Activated naive CD4-positive, alpha-beta T cell treated with anti-CD3 and anti-CD28 coated beads, Interleukin-2, amount 50 U/mL, for 24 hours (primary cell): ENCODE data around the gene COL21A1.

ENCODE experiments used
- H3K27ac Mint-ChIP-seq: one replicate; pipeline ENCODE4 v1.8.0; 2021; ENCODE audit warnings: mild to moderate bottlenecking, mixed read lengths
- H3K27me3 Mint-ChIP-seq: one replicate; pipeline ENCODE4 v1.8.0; 2021; ENCODE audit warnings: mixed read lengths
- H3K36me3 Mint-ChIP-seq: one replicate; pipeline ENCODE4 v1.8.0; 2021; ENCODE audit warnings: mixed read lengths
- H3K4me1 Mint-ChIP-seq: one replicate; pipeline ENCODE4 v1.8.0; 2021; ENCODE audit warnings: mixed read lengths
- H3K4me3 Mint-ChIP-seq: one replicate; pipeline ENCODE4 v1.8.0; 2021; ENCODE audit warnings: mild to moderate bottlenecking, mixed read lengths
- H3K9me3 Mint-ChIP-seq: one replicate; pipeline ENCODE4 v1.8.0; 2021; ENCODE audit warnings: mixed read lengths

The COL21A1 gene

DNA sequence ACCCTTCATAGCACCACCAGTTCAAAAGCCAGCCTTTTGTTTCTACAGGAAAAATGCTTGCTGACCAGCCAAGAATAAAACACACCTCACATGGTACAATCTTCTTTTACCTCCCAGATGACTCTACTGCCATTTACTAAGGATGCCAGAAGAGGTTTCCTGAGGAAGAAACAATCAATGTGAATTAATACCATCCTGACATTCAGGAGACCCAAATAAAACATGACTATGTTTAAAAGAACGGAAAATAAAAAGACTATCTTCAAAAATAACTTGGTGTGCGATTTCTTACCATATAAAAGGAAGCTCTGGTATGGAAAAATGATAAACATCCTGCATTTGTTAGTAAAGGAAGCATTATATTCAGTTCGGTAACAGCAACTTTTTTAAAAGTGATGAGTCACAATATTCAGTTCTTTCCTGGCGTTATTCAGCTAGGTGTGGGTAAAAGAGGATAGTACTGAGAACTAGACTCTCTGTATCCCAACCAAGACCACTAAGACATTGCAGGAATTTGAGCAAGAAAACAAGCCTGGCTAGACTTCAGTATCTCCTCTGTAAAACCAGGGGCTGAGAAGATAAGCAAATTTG lies 16.3 kb downstream of the COL21A1 start:
- H3K4me1 Mint-ChIP-seq, result no peaks in the 10 kb centered on the region
- H3K9me3 Mint-ChIP-seq, result no peaks in the 10 kb centered on the region
- no peak overlapping the region for H3K4me3 Mint-ChIP-seq
- no peaks in the 10 kb centered on the region for H3K36me3 Mint-ChIP-seq
- no peaks in the 10 kb centered on the region for H3K27me3 Mint-ChIP-seq
- H3K27ac Mint-ChIP-seq, result no peak overlapping the region

DNA sequence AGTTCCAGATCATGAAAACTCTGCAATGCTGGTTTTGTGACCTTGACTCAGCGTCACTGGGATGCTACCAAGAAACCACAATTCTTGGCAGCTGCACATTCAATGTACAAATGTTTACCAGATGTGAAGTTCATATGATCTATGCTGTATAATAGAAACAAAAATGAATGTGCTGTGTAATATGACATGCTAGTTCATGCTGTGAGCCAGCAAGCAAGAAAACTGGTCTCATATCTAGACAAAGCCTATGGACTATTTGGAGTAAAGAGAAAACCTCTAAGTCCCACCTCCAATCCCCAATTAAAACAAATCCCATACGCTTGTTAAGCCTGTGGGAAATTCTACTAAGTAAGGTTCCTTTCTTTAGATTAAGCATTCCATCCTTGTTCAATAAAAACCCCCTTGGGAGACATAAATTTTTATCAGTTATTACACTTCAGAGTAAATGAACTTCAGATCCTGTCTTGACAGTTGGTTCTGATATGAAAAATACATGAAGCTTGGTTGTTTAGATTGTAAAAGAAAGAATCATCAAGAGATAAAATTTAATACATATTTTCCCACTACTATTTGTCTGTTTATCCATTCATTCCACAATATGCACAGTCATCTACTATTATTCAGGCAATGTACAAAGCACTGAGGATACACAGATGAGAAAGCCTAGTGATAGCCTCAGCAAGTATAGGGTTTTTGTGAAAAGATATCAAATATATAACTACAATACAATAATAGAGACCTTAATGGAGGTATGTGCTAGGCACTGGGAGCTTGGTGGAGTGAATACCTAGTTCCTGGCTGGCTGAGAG lies 20.1 kb downstream of the COL21A1 start:
- Mint-ChIP-seq H3K9me3 (no peaks in the 10 kb centered on the region), H3K27me3 (no peaks in the 10 kb centered on the region), H3K36me3 (no peaks in the 10 kb centered on the region), H3K4me3 (no peak overlapping the region), H3K4me1 (no peaks in the 10 kb centered on the region), H3K27ac (no peak overlapping the region)

DNA sequence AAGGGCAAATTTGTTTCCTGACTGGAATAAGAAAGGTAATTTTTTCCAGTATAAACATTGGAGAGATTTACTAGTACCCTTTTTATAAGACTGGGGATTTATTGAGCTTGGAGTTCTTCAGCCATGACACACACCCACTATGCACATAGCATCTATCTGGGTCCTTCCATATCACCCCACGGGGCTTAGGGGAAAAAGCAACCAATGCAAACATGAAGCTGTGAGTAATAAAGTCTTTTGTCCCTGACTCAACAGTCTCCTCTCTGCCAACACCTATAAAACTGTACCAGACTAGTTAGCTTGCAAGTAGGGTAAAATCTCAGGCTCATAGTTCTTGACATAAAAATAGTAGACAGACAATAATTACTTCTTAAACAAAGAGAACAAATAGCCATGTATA lies 23.4 kb downstream of the COL21A1 start:
- Mint-ChIP-seq H3K4me3 (no peak overlapping the region), H3K27ac (no peak overlapping the region)

DNA sequence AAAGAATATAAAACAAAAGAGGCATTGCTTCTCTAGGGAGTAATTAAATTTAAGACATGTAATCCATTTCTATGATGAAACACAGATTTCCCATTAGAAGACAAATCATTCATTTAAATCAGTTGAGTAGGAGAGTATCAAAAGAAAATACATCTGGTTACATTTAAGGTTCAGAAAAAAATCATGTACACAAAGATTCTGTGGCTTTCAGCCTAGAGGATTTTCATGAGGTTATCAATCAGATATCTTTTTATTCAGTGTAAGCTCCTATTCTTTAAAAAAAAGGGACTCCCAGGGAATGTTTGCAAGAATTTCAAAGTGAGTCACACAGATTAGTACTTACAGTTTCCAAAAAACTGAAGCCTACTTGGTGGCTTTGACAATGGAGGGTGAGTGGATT lies 24.9 kb downstream of the COL21A1 start:
- Mint-ChIP-seq H3K27ac (no peak overlapping the region), H3K27me3 (no peaks in the 10 kb centered on the region), H3K4me3 (no peak overlapping the region), H3K36me3 (no peaks in the 10 kb centered on the region), H3K9me3 (no peaks in the 10 kb centered on the region), H3K4me1 (no peaks in the 10 kb centered on the region)

More for the DNA sequence above, 23.4 kb downstream of the COL21A1 start:
- no peaks in the 10 kb centered on the region for H3K9me3 Mint-ChIP-seq
- no peaks in the 10 kb centered on the region for H3K4me1 Mint-ChIP-seq
- H3K27me3 Mint-ChIP-seq, result no peaks in the 10 kb centered on the region
- no peaks in the 10 kb centered on the region for H3K36me3 Mint-ChIP-seq

DNA sequence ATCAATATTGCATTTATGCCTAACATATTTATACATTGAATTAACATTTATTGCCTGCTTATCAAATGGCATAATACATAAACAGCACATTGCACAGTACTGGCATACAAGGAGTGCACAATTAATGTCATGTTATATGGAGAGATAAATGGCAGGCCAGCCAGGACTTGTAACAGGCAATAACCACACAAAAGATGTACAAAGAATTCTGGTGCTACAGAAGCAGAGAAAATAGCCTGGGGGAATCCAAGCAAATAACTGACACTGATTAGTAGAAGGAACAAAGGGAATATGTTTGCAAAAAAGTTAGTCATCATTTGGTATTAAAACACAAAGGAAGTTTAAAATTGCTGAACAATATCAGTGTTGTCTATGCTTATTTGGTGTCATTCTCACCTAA lies 27.3 kb downstream of the COL21A1 start:
- Mint-ChIP-seq H3K27ac (no peak overlapping the region), H3K36me3 (no peaks in the 10 kb centered on the region), H3K9me3 (no peaks in the 10 kb centered on the region), H3K27me3 (no peaks in the 10 kb centered on the region), H3K4me1 (no peaks in the 10 kb centered on the region), H3K4me3 (no peak overlapping the region)

DNA sequence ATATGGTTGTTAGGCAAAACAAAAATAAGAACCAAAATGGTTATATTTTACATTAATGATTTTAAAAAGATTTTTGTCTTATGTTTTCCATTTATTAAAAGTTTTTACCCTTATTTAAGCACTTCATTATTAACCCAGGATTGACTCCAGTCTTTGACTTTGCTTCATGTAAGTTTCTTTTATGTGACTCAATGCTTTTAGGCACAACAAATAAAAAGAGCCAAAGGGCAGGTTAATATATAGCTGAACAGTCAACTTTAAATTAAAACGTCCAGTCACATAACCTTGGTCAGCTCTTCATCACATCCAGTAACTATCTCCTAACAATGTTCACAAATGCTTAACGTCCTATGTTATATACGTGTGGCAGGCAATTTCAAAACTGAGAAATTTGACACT lies 32.7 kb downstream of the COL21A1 start:
- peaks cover 5% of the 10 kb centered on the region for H3K9me3 Mint-ChIP-seq
- H3K4me3 Mint-ChIP-seq, result no peak overlapping the region
- H3K36me3 Mint-ChIP-seq, result no peaks in the 10 kb centered on the region
- no peaks in the 10 kb centered on the region for H3K4me1 Mint-ChIP-seq
- H3K27ac Mint-ChIP-seq, result no peak overlapping the region
- H3K27me3 Mint-ChIP-seq, result no peaks in the 10 kb centered on the region

DNA sequence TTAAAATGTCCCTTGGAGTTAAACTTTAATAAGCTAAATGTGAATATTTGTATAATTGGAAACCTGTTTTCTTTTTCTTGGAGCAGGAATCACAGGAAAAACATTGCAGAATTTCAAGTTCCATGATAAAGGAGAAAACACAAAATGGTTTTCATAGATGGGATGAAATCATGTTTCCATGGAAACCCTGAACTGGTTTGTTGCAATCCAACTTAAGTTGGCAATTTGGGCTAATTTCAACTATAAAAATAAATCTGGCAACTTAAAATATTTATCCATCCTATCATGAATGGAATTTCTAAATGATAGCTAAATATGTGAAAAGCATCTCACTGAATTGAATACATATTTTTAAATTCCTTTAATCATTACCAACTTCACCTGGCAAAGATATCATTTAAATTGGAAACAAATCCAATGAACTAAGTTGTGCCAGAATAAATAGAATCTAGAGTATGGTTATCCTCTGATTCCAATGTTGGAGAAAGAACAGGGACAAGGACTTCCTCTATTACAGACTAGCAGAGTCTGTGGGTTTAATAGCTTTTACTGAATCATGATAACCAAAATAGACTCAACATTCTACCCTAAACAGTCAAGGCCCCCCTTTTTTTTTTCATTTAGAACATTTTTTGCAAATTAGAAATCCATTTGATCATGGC lies 33.2 kb downstream of the COL21A1 start:
- no peak overlapping the region for H3K27ac Mint-ChIP-seq
- no peak overlapping the region for H3K4me3 Mint-ChIP-seq
- H3K36me3 Mint-ChIP-seq, result no peaks in the 10 kb centered on the region
- H3K27me3 Mint-ChIP-seq, result no peaks in the 10 kb centered on the region
- H3K4me1 Mint-ChIP-seq, result no peaks in the 10 kb centered on the region
- H3K9me3 Mint-ChIP-seq, result peaks cover 5% of the 10 kb centered on the region

DNA sequence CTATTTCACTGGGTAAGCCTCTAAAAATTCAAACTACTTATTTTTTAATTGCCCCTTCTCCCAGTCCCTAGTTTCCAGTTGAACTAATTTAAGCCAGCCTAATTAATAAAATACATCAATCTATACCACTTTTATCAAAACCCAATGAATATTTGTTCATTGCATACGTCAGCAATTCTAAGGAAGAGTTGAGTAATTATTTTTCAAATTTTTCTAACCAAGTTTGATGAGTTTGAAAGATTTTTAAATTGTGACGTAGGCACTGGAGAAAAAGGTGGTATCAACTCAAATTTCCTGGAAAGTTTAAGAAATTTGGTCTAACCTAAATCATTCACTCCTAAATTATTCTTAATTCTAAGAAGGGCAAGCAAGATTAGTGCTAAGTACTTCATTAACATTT lies 35.7 kb downstream of the COL21A1 start:
- H3K4me1 Mint-ChIP-seq, result no peaks in the 10 kb centered on the region
- peaks cover 5% of the 10 kb centered on the region for H3K9me3 Mint-ChIP-seq
- H3K4me3 Mint-ChIP-seq, result no peak overlapping the region
- no peaks in the 10 kb centered on the region for H3K36me3 Mint-ChIP-seq
- no peak overlapping the region for H3K27ac Mint-ChIP-seq
- H3K27me3 Mint-ChIP-seq, result no peaks in the 10 kb centered on the region

- Mint-ChIP-seq H3K9me3 (peaks cover 11% of the 10 kb centered on the region), H3K4me1 (no peaks in the 10 kb centered on the region), H3K27ac (no peak overlapping the region), H3K36me3 (no peaks in the 10 kb centered on the region), H3K4me3 (no peak overlapping the region), H3K27me3 (no peaks in the 10 kb centered on the region)
These were observed 43.2 kb downstream of the COL21A1 start for GRCh38 chr6:56204134-56204533.

DNA sequence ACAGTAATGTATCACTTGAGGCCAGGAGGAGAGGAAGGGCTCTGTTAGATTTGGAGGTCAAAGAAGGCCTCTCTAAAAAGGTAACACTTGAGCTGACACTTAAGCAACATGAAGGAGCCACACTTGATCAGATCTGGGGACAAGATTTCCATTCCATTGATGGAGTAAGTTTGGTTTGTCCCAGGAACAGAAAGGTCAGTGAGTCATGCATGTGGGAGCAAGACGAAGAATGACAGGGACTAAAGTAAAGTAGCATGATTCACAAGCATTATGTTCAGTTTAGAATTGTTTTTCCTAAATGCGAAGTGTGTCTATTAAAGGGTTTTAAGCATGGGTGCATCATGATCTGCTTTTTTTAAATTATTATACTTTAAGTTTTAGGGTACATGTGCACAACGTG lies 47.4 kb downstream of the COL21A1 start:
- Mint-ChIP-seq H3K27ac (no peak overlapping the region), H3K27me3 (no peaks in the 10 kb centered on the region), H3K4me3 (no peak overlapping the region), H3K4me1 (no peaks in the 10 kb centered on the region), H3K36me3 (no peaks in the 10 kb centered on the region), H3K9me3 (peaks cover 24% of the 10 kb centered on the region)

GRCh38 chr6:56193846-56194245 lies 53.5 kb downstream of the COL21A1 start:
- no peak overlapping the region for H3K27ac Mint-ChIP-seq
- no peak overlapping the region for H3K4me3 Mint-ChIP-seq
- no peaks in the 10 kb centered on the region for H3K36me3 Mint-ChIP-seq
- H3K9me3 Mint-ChIP-seq, result peaks cover 25% of the 10 kb centered on the region
- H3K27me3 Mint-ChIP-seq, result no peaks in the 10 kb centered on the region
- no peaks in the 10 kb centered on the region for H3K4me1 Mint-ChIP-seq

DNA sequence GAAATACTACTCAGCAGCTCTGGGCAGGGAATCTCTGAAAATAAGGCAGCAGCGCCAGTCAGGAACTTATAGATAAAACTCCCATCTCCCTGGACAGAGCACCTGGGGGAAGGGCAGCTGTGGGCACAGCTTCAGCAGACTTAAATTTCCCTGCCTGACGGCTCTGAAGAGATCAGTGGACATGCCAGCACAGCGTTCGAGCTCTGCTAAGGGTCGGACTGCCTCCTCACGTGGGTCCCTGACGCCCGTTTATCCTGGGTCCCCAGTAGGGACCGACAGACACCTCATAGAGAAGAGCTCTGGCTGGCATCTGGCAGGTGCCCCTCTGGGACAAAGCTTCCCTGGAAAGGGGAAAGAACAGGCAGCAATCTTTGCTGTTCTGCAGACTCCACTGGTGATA lies 59.0 kb downstream of the COL21A1 start:
- peaks cover 12% of the 10 kb centered on the region for H3K9me3 Mint-ChIP-seq
- H3K4me1 Mint-ChIP-seq, result no peaks in the 10 kb centered on the region
- H3K4me3 Mint-ChIP-seq, result no peak overlapping the region

GRCh38 chr6:56187686-56188085 lies 59.7 kb downstream of the COL21A1 start:
- no peaks in the 10 kb centered on the region for H3K4me1 Mint-ChIP-seq
- H3K9me3 Mint-ChIP-seq, result peaks cover 12% of the 10 kb centered on the region
- no peak overlapping the region for H3K27ac Mint-ChIP-seq
- H3K27me3 Mint-ChIP-seq, result no peaks in the 10 kb centered on the region
- no peaks in the 10 kb centered on the region for H3K36me3 Mint-ChIP-seq
- H3K4me3 Mint-ChIP-seq, result no peak overlapping the region

More for the DNA sequence above, 59.0 kb downstream of the COL21A1 start:
- Mint-ChIP-seq H3K36me3 (no peaks in the 10 kb centered on the region), H3K27me3 (no peaks in the 10 kb centered on the region), H3K27ac (no peak overlapping the region)

- no peaks in the 10 kb centered on the region for H3K4me1 Mint-ChIP-seq
- H3K27me3 Mint-ChIP-seq, result no peaks in the 10 kb centered on the region
- peaks cover 16% of the 10 kb centered on the region for H3K9me3 Mint-ChIP-seq
- H3K4me3 Mint-ChIP-seq, result no peak overlapping the region
- H3K27ac Mint-ChIP-seq, result no peak overlapping the region
- H3K36me3 Mint-ChIP-seq, result peaks cover 1% of the 10 kb centered on the region
These were observed 70.6 kb downstream of the COL21A1 start for GRCh38 chr6:56176741-56177140.

DNA sequence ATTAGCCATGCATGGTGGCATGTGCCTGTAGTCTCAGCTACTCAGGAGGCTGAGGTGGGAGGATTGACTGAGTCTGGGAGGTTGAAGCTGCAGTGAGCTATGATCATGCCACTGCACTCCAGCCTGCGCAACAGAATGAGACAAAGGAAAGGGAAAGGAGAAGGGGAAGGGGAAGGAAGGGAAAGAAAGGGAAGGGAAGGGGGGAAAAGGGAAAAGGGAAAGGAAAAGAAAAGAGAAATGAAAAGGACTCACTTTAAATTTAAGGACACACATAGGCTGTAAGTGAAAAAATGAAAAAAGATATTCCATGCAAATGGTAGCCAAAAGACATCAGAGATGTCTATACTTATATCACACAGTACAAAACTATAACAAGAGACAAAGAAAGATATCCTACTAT lies 74.2 kb downstream of the COL21A1 start:
- H3K4me3 Mint-ChIP-seq, result no peak overlapping the region
- H3K9me3 Mint-ChIP-seq, result peaks cover 25% of the 10 kb centered on the region
- H3K27ac Mint-ChIP-seq, result no peak overlapping the region
- peaks cover 2% of the 10 kb centered on the region for H3K36me3 Mint-ChIP-seq
- H3K27me3 Mint-ChIP-seq, result no peaks in the 10 kb centered on the region
- no peaks in the 10 kb centered on the region for H3K4me1 Mint-ChIP-seq

DNA sequence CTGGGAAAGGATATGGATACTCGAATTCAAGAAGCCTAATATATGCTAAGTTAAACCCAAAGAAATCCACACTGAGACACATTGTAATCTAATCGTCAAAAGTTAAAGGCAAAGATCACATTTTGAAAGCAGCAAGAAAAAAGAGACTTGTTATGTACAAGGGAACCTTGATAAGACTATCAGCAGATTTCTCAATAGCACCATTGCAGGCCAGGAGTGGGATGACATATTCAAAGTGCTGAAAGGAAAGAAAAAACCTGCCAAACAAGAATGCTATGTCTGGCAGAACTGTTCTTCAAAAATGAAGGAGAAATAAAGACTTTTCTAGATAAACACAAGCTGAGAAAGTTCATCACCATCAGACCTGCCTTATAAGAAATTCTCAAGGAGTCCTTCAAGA lies 75.2 kb downstream of the COL21A1 start:
- no peaks in the 10 kb centered on the region for H3K27me3 Mint-ChIP-seq
- H3K9me3 Mint-ChIP-seq, result peaks cover 28% of the 10 kb centered on the region
- no peak overlapping the region for H3K27ac Mint-ChIP-seq
- no peaks in the 10 kb centered on the region for H3K4me1 Mint-ChIP-seq
- peaks cover 2% of the 10 kb centered on the region for H3K36me3 Mint-ChIP-seq
- no peak overlapping the region for H3K4me3 Mint-ChIP-seq
